Neutrophil (primary cell): ENCODE measurements around the gene KIFAP3.

Experiments used
- H3K27ac ChIP-seq: fragments of 200-600 bp; sonication (generic); 2 replicates; pipeline ENCODE4 v1.5.1; 2016; ENCODE audit warnings: mild to moderate bottlenecking, moderate library complexity
- H3K27me3 ChIP-seq: fragments of 200-600 bp; sonication (generic); 2 replicates; pipeline ENCODE4 v1.6.0; 2016; ENCODE audit warnings: mild to moderate bottlenecking
- H3K36me3 ChIP-seq: fragments of 200-600 bp; sonication (generic); 2 replicates; pipeline ENCODE4 v1.5.1; 2017
- H3K4me1 ChIP-seq, 2 experiments: fragments of 200-600 bp in 1 of 2; sonication (generic) in 1 of 2; 1 replicate in 1 of 2; 2 replicates in 1 of 2; pipeline versions ENCODE4 v1.5.1 to v1.6.1; 2013 to 2016; ENCODE audit warnings: low read depth in 1 of 2, low read length in 1 of 2, mild to moderate bottlenecking in 1 of 2, moderate library complexity in 1 of 2; ENCODE audit not compliant: control insufficient read depth in 1 of 2, insufficient read depth in 1 of 2
- H3K4me3 ChIP-seq, 2 experiments: fragments of 200-600 bp in 1 of 2; sonication (generic) in 1 of 2; 1 replicate in 1 of 2; 2 replicates in 1 of 2; pipeline ENCODE4 v1.5.1; 2013 to 2016; ENCODE audit warnings: low read depth in 1 of 2, low read length in 1 of 2, mild to moderate bottlenecking in 1 of 2, moderate library complexity in 1 of 2
- H3K9me3 ChIP-seq: fragments of 200-600 bp; sonication (generic); 2 replicates; pipeline ENCODE4 v1.5.1; 2016
- TF ChIP-seq, protein P1 (sequence below): fragments of 200-600 bp; sonication (generic); IDR thresholded peaks from 2 replicates; pipeline ENCODE4 v1.5.1; 2016; ENCODE audit warnings: antibody characterized with exemption

Gene KIFAP3

GRCh38 chr1:169879034-169879840 lies 195.3 kb downstream of the KIFAP3 start:
- peaks cover 0 to 3% of the 10 kb centered on the region in 2 experiments for H3K4me1 ChIP-seq
- no peaks in the 10 kb centered on the region for H3K27me3 ChIP-seq
- no peak overlapping the region for H3K4me3 ChIP-seq
- peak overlapping the region; percentile 16 for H3K27ac ChIP-seq
- H3K36me3 ChIP-seq, result peaks cover 60% of the 10 kb centered on the region
- TF ChIP-seq, protein P1, sequence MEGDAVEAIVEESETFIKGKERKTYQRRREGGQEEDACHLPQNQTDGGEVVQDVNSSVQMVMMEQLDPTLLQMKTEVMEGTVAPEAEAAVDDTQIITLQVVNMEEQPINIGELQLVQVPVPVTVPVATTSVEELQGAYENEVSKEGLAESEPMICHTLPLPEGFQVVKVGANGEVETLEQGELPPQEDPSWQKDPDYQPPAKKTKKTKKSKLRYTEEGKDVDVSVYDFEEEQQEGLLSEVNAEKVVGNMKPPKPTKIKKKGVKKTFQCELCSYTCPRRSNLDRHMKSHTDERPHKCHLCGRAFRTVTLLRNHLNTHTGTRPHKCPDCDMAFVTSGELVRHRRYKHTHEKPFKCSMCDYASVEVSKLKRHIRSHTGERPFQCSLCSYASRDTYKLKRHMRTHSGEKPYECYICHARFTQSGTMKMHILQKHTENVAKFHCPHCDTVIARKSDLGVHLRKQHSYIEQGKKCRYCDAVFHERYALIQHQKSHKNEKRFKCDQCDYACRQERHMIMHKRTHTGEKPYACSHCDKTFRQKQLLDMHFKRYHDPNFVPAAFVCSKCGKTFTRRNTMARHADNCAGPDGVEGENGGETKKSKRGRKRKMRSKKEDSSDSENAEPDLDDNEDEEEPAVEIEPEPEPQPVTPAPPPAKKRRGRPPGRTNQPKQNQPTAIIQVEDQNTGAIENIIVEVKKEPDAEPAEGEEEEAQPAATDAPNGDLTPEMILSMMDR, result no peak
- H3K9me3 ChIP-seq, result no peaks in the 10 kb centered on the region

DNA sequence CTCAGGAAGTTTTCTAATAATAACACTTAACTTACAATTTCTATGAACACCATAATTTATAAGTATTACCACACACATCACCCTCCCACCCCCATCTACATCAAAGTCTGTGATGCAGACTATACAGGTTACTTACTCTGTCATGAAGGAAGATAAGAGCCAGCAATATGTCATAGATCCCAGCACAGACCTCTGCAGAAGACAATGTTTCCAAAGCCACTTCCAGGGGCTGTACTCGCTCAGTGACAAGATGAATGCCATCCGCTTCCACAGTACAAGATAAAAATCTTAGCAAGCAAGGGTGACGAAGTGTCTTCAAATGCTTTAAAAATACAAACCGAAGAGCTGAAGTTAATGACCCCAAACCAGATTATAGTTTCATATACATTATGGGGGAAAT lies 196.0 kb downstream of the KIFAP3 start:
- Histone ChIP-seq H3K27ac (no peak overlapping the region), H3K9me3 (no peaks in the 10 kb centered on the region), H3K36me3 (peaks cover 67% of the 10 kb centered on the region), H3K4me1 (peaks cover 0 to 3% of the 10 kb centered on the region in 2 experiments), H3K4me3 (no peak overlapping the region), H3K27me3 (no peaks in the 10 kb centered on the region)
- TF ChIP-seq, protein P1, result no peak

GRCh38 chr1:169877800-169878491 lies 196.5 kb downstream of the KIFAP3 start:
- Histone ChIP-seq H3K36me3 (peaks cover 71% of the 10 kb centered on the region), H3K27me3 (no peaks in the 10 kb centered on the region), H3K9me3 (no peaks in the 10 kb centered on the region), H3K4me1 (peaks cover 0 to 3% of the 10 kb centered on the region in 2 experiments), H3K27ac (no peak overlapping the region), H3K4me3 (no peak overlapping the region)
- TF ChIP-seq, protein P1, result no peak

DNA sequence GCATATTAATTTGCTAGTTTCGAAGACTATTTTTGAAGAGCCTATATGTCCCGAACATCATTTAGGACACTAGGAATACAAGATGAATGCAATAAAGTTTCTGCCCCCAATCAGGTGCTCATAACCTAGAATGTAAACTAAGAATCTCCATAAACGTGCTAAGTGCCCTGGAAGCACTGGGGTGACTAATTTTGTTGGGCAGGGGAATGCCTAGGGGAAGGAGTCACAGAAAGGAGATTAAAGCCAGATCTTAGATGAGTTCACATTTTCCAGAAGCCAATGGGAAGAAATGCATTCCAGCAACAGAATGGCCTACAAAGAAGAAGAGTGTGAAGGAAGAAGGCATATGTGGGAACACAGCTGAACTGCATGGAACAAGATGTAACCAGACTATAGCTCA lies 200.3 kb downstream of the KIFAP3 start:
- Histone ChIP-seq H3K4me3 (no peak overlapping the region), H3K9me3 (no peaks in the 10 kb centered on the region), H3K4me1 (peaks cover 0 to 1% of the 10 kb centered on the region in 2 experiments), H3K36me3 (peaks cover 92% of the 10 kb centered on the region), H3K27ac (no peak overlapping the region), H3K27me3 (no peaks in the 10 kb centered on the region)
- TF ChIP-seq, protein P1, result no peak

DNA sequence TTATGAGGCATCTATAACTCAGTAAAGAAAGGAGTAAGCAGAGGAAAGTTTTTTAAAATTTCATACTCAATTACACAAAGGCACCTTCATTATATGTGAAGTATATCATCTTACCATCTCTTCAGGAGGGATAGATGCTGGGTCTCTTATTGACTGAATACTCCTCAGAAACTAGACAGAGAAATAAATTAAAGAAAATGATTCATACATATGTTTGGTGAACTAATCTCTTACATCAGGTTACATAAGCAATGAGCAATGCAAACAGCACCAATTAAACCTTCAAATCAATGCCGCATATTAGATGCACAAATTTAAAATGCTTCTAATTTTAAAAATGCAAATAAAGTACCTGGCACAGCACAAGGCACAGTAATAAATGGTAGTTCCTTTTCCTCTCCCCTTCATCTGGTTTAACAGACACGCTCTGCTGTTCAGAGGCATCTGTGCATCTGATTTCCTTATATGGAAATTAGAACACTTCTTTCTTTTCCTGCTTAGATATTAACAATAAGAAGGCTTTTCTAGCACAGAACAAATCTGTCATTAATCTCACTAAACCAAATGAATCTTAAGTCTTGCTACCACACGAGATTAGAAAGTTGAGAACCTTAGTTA lies 200.8 kb downstream of the KIFAP3 start:
- H3K4me1 ChIP-seq, result no peaks in the 10 kb centered on the region
- TF ChIP-seq, protein P1, result no peak
- no peaks in the 10 kb centered on the region for H3K9me3 ChIP-seq
- H3K27ac ChIP-seq, result no peak overlapping the region
- H3K36me3 ChIP-seq, result peaks cover 97% of the 10 kb centered on the region
- H3K27me3 ChIP-seq, result no peaks in the 10 kb centered on the region
- no peak overlapping the region for H3K4me3 ChIP-seq
